ENCODE results near the gene CAMK1D.

DNA sequence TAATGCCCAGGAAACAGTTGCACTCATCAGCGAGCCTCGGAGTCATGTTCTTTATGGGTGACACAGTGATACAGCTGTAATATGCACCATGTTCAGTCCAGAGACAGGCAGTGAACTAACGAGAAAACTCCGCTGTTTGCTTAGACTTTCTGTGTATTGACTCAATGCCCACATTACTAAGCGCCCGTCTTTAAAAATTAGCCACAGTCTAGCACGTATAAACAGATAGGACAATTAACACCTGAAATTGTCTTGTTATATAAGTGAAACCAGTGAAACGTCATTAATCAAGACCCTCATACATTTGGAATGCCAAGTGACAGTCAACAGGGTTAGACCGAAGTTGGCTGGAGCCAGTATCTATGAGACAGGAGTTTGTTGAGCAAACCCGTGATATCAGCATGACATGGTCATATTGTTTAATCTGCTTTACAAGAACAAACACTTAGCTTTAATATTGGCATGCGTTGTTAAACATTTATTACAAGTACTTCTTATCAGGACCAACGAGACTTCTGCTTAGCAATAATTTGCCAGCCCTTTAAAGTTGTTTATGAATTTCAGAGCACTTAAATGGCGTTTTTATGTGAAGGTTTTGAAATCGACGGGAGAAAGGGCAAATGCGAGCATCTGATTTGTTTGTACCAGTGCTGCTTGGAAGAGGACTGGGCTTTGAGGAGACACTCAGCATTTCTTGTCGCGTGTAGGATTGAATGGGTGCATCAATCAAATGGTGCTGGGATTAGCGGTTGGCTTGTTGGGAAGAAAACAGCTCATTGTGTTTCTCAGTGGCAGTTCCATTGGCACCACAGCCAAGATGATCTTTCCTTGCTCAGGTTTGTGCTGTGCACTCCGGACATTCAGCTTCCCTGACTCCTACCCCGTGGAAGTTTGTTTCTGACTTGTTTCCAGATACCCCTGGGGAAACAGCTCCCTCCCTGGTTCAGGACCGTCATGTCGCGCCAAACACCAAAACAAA, 56.3 kb downstream of the CAMK1D start:
- TF ChIP-seq TSHZ2 (CRISPR knock-in tag; IDR thresholded peaks at IDR 0.05) (no peak), ZC3H10 (CRISPR knock-in tag; IDR thresholded peaks at IDR 0.05) (no peak), ZFP3 (CRISPR knock-in tag; IDR thresholded peaks at IDR 0.05) (no peak), ESRRG (CRISPR knock-in tag; IDR thresholded peaks at IDR 0.05) (no peak), CREB5 (CRISPR knock-in tag; IDR thresholded peaks at IDR 0.05; ENCODE audit: low read depth) (no peak), ISL1 (CRISPR knock-in tag; IDR thresholded peaks at IDR 0.05) (no peak), OSR1 (CRISPR knock-in tag; IDR thresholded peaks at IDR 0.05) (no peak), ZNF565 (CRISPR knock-in tag; conservative IDR thresholded peaks at IDR 0.05; ENCODE audit: low read depth) (no peak)
- TF ChIP-seq, protein P1, sequence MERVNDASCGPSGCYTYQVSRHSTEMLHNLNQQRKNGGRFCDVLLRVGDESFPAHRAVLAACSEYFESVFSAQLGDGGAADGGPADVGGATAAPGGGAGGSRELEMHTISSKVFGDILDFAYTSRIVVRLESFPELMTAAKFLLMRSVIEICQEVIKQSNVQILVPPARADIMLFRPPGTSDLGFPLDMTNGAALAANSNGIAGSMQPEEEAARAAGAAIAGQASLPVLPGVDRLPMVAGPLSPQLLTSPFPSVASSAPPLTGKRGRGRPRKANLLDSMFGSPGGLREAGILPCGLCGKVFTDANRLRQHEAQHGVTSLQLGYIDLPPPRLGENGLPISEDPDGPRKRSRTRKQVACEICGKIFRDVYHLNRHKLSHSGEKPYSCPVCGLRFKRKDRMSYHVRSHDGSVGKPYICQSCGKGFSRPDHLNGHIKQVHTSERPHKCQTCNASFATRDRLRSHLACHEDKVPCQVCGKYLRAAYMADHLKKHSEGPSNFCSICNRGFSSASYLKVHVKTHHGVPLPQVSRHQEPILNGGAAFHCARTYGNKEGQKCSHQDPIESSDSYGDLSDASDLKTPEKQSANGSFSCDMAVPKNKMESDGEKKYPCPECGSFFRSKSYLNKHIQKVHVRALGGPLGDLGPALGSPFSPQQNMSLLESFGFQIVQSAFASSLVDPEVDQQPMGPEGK (CRISPR knock-in tag; IDR thresholded peaks at IDR 0.05; ENCODE audit: borderline replicate concordance), result no peak

Measured in SK-N-SH treated with all-trans-retinoic acid at 6 μM for 48 hours (cell line).